Fibroblast of skin of right quadriceps (primary cell): ENCODE data around the gene IL18.
"Not testable (repeated sequence)": the region's sequence is repeated elsewhere in the genome, so short reads cannot be mapped to it uniquely, and the experiment has no call there.

ENCODE experiments used
- DNase-seq: peaks from one replicate; pipeline ENCODE4 v3.0.0-alpha.2; 2013

IL18 gene

DNA sequence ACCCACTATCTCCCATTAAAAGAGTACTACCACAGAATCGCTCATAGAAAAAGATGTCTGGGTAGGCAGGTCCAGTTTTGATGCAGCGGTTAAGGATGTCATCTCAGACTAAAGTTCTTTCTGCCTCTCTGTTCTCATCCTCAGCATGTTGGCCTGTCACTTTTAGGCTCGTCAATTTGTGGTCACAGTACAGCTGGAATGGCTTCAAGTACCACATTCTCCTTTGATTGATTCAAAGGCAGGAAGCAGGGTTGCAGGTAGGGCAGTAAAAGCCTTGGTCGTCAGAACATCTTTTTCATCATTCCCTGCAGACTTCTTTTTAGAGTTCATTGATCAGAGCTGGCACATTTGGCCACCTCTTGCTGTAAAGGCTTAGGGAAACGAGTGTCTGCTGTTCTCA is 48.5 kb downstream of the IL18 start:
- DNase-seq, result no peak

DNA sequence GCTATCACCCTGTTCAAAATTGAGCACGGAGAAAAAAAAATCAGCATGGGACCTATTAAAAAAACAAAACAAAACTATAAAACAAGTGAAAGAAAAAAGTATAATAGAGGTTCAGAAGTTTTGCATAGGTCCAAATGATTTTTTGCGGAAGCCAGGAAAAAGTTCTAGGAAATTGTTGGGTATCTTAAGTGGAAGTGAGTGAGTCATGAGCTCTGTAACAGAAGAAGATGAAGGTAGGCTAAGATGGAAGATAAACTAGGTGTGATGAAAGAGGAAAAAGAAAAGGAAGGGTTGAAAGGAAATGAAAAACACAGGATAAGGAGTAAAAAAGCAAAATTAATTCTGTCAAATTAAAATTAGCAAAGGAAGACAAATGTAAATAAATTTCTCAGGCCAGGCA is 49.4 kb downstream of the IL18 start:
- DNase-seq, result no peak

DNA sequence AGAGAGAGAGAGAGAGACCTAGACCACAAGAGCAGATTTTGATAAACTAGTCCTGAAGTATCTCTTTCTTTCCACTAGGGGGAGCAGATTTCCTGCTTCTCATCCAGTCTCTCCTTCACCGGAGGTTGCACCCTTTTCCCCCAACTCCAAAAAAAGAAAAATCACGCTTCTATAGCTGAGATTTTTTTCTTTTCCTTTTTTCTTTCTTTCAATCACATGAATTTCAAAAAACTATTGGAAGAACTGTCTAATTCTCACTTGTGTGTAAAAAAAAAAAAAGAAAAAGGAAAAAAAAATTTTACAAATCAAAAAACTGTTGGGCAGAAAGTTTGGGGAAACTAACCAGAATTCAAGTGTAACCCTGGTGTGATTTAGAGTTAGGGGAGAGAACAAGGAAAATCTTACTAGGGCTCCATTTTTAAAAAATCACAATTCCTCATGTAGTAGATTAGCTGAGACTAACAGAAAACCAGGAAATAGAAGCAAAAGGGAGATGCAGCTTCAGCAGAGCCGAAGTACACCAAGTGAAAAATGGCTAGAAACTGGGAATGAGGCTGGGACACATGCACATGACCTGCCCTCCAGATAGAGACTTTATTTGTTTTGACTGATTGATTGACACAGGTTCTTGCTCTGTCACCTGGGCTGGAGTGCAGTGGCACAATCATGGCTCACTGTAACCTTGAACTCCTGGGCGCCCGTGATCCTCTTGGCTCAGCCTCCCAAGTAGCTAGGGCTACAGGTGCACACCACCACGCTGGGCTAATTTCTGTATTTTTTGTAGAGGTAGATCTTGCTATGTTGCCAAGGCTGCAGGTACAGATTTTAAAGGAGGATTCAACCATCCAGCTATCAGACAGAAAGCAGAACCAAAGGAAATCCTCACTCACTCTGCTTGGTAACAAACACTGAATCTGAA is 50.1 kb downstream of the IL18 start:
- DNase-seq, result peak; percentile 66

DNA sequence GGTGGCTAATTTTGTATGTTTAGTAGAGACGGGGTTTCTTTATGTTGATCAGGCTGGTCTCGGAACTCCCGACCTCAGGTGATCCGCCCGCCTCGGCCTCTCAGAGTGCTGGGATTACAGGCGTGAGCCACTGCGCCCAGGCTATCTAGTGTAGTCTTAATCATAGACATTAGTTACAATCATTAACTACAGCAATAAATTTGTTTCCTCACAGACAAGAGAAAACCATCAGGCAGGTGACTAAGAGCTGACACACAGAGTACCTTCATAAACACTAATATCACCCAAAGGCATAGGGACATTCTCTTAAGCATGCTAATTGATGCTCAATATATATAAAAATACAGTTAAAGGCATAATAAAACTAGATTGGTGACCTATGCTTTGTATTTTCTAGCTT is 57.8 kb downstream of the IL18 start:
- DNase-seq, result no peak

DNA sequence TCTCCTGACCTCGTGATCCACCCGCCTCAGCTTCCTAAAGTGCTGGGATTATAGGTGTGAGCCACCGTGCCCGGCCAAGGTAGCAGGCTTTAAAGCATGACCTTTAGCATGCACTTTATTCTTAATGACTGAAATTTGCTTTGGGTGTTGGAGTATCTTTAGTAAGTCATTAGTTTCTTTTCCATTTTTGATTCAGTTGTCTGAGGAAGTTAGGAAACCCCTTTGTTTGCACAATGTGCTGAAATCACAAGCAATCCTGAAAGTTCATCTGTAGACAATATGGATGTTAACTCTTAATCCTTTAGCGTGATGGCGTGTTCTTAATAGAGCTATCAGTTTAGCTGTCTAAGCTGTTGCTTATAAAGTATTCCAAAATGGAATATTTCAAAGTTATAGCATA is 60.4 kb downstream of the IL18 start:
- no peak for DNase-seq

DNA sequence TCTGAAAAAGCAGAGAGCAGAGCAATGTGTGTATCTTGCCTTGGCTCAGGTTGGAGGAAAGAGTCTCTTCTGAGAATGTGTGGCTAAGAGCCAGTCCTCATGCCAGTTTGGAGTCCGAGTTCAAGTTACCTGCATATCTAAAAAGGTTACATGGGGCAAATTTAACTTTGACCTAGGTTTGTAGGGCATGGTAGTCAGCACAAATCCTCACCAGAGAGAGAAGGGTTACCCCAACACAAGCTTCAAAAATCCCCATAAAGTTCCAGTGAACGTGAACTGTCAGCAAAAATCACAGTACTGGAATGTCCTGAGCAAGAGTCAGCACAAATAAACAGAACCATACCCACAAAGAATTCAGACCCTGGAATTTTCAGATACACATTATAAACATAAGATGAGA is 63.4 kb downstream of the IL18 start:
- peak; percentile 18 for DNase-seq

DNA sequence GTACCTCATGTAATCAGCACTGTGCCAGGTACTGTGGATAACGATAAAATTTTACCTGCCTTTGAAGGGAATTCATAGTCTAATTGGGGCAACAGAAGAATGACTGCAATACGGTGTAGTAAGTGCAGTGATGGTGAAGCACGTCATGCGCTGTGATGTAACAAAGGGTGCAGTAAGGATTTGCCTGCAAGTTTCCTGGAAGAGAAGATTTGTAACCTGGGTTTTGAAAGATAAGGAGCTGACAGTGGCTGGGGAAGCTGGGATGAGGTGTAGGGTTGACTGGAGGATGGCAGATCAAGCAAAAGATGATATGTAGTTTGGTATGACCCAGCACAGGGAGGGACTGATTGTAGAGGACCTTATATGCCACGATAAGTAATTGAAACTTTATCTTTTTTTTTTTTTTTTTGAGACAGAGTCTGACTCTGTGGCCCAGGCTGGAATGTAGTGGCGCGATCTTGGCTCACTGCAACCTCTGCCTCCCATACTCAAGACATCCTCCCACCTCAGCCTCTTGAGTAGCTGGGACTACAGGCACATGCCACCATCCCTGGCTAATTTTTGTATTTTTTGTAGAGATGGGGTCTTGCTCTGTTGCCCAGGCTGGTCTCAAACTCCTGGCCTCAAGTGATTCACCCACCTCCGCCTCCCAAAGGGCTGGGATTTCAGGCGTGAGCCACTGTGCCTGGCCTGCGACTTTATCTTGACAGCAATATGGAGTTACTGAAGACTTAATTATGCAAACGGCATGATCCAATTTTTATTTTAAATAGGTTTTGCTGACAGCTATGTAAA is 66.0 kb downstream of the IL18 start:
- no peak for DNase-seq

DNA sequence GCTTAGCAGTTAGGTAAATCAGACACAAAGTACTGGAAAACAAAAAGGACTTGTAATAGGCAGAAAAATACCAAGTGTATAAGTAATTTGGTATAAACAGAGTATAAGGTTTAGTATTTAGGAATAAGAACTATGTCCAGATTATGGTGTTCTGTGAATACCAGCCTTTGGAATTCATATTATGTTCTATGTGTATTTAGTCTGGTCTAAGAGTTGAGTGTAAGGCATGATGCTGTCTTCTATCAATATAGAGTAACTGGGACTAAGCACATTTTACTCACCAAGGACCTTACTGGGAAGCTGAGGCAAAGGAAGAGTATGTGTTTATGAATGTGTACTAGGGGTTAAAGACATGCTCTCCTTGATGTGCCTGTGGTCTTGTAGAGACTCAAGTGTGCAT is 67.7 kb downstream of the IL18 start:
- no peak for DNase-seq

DNA sequence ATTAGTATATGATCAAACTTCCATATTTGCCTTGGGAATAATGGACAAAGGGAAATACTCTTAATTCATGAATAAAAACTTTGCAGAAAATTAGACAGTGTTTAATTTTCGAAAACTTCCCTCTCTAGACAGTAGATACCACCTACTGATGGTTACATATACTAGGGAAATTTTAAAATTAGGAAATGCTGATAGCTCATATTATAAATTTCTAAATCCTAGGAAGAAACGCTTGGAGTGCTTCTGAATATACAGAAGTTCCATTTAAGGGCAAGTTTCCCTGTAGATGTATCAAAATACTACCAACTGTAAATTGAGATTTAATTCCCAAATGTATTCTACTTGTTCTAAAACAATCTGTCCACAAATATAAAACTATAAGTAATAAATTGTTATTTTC is 68.6 kb downstream of the IL18 start:
- DNase-seq, result not testable (repeated sequence)
